Cardiac muscle cell (in vitro differentiated cells and primary cell): Measurements from ENCODE around the gene CENPF. TPM values are rescaled to one million over a fixed set of nuclear protein-coding genes. Genes with fewer than 3 reads are reported as not detected.
"Not testable (repeated sequence)": the region's sequence is repeated elsewhere in the genome, so short reads cannot be mapped to it uniquely, and the experiment has no call there.

ENCODE experiments used
- DNase-seq, 2 donors: peaks; one replicate each; pipeline versions ENCODE4 v3.0.0 to v3.0.0-alpha.2; 2010 to 2017; ENCODE audit warnings: low read depth in 1 of 2, low spot score in 1 of 2
- H3K27ac ChIP-seq: fragments of 200-600 bp; sonication (generic); 2 replicates; pipeline ENCODE4 v1.5.1; 2016
- H3K27me3 ChIP-seq: fragments of 200-600 bp; sonication (generic); 2 replicates; pipeline ENCODE4 v1.6.0; 2016; ENCODE audit warnings: control low read depth
- H3K36me3 ChIP-seq: fragments of 200-600 bp; sonication (generic); 2 replicates; pipeline ENCODE4 v1.5.1; 2016; ENCODE audit warnings: control low read depth
- H3K4me1 ChIP-seq: fragments of 200-600 bp; sonication (generic); 2 replicates; pipeline ENCODE4 v1.8.1; 2017; ENCODE audit warnings: low read depth, mild to moderate bottlenecking, mixed run types
- H3K4me3 ChIP-seq: fragments of 200-600 bp; sonication (generic); 2 replicates; pipeline ENCODE4 v1.5.1; 2016; ENCODE audit warnings: mild to moderate bottlenecking
- H3K9me3 ChIP-seq: fragments of 200-600 bp; sonication (generic); 2 replicates; pipeline ENCODE4 v1.5.1; 2017; ENCODE audit warnings: low read depth, mild to moderate bottlenecking, control low read depth
- CTCF ChIP-seq: IDR thresholded peaks from 2 replicates; pipeline ENCODE4 v1.5.1; 2012; ENCODE audit warnings: low read depth, mild to moderate bottlenecking, low read length
- polyA plus RNA-seq: library from polyadenylated mRNA; unstranded; fragments of >200 nt; fragmentation: Nextera tagmentation; extraction: Ambion mirVana; gene quantifications from 2 replicates; pipeline ENCODE4 v1.2.1, GENCODE V29; 2016
- total RNA-seq: library from RNA; depleted of rRNA; stranded (reverse); fragments of >200 nt; gene quantifications from 2 replicates; pipeline ENCODE4 v1.2.3, GENCODE V29; 2016

Gene CENPF
- total and polyA plus RNA-seq, 2 experiments from 2014 or later, result 9.7 to 79.7 TPM

- no peaks in the 10 kb centered on the region for H3K4me1 ChIP-seq
- H3K9me3 ChIP-seq, result peaks cover 3% of the 10 kb centered on the region
- no peak for TF ChIP-seq CTCF
- H3K27me3 ChIP-seq, result no peaks in the 10 kb centered on the region
- H3K4me3 ChIP-seq, result no peak overlapping the region
- no peak overlapping the region for H3K27ac ChIP-seq
- no peaks in the 10 kb centered on the region for H3K36me3 ChIP-seq
- DNase-seq, result no peak
These were observed 31.7 kb upstream of the CENPF start for GRCh38 chr1:214571281-214571680.

DNA sequence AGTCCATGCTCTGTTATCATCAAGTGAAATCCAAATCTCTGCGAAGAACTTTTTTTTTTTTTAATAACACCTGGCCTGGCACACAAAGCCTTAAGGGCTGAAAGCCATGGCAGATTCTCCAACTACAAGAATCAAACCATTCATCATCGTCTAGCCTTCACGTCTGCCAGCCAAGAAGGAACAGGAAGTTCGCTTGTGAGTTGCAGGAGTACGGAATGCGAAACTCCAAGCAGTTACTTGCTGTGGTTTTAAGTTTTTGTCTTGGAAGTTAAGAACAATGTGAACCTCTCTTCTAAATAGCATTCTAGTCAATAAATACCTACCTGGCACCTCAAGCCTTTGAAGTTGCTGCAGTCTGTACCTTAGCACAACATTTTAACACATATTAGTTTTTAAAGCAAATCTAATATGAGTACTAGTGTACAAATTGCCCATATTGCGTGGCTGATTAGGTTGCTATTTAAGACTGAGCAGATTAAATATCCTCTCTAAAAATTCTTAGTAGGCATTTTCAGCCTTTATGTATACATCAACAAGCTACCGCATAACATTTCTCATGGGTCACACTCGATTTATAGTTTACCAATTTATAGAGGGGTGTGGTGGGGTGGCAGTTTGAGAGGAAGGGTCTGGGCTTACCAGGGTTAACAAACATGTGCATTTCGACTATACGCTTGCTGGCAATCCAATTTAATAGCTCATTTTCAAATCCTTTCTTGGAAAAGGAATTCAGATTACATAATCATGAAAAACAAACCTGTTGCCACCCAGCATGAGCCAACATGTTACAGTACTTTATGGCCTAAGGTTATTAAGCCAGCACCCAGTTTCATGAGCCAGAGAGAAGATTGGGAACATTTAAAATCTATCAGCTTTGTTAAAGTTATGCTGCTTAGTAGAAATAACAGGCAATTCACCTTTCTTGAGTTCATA, 29.3 kb upstream of the CENPF start:
- H3K27me3 ChIP-seq, result no peaks in the 10 kb centered on the region
- H3K27ac ChIP-seq, result no peak overlapping the region
- H3K9me3 ChIP-seq, result peaks cover 7% of the 10 kb centered on the region
- TF ChIP-seq CTCF, result no peak
- peak in 1 of 2 donors; percentile 42 for DNase-seq
- H3K4me1 ChIP-seq, result no peaks in the 10 kb centered on the region
- H3K4me3 ChIP-seq, result no peak overlapping the region
- H3K36me3 ChIP-seq, result no peaks in the 10 kb centered on the region

- H3K36me3 ChIP-seq, result no peaks in the 10 kb centered on the region
- H3K9me3 ChIP-seq, result peaks cover 7% of the 10 kb centered on the region
- no peak for TF ChIP-seq CTCF
- H3K27me3 ChIP-seq, result no peaks in the 10 kb centered on the region
- no peaks in the 10 kb centered on the region for H3K4me1 ChIP-seq
- H3K4me3 ChIP-seq, result no peak overlapping the region
- H3K27ac ChIP-seq, result no peak overlapping the region
- no peak for DNase-seq
These were observed 28.2 kb upstream of the CENPF start for GRCh38 chr1:214574598-214575411.

- DNase-seq, H3K4me1 ChIP-seq, H3K27me3 ChIP-seq, H3K36me3 ChIP-seq, H3K4me3 ChIP-seq, H3K9me3 ChIP-seq, H3K27ac ChIP-seq: not testable (repeated sequence)
These were observed 26.9 kb upstream of the CENPF start for GRCh38 chr1:214576120-214576519.

- Histone ChIP-seq H3K4me1 (no peaks in the 10 kb centered on the region), H3K4me3 (no peak overlapping the region), H3K36me3 (no peaks in the 10 kb centered on the region), H3K9me3 (peaks cover 7% of the 10 kb centered on the region), H3K27ac (no peak overlapping the region), H3K27me3 (peaks cover 4% of the 10 kb centered on the region)
- TF ChIP-seq CTCF, result no peak
- DNase-seq, result no peak
These were observed 23.8 kb upstream of the CENPF start for GRCh38 chr1:214579183-214579582.

- Histone ChIP-seq H3K27ac (no peak overlapping the region), H3K27me3 (peaks cover 4% of the 10 kb centered on the region), H3K9me3 (no peaks in the 10 kb centered on the region), H3K4me1 (no peaks in the 10 kb centered on the region), H3K4me3 (no peak overlapping the region), H3K36me3 (no peaks in the 10 kb centered on the region)
- TF ChIP-seq CTCF, result no peak
- DNase-seq, result peak in 1 of 2 donors; percentile 60
These were observed 21.2 kb upstream of the CENPF start for GRCh38 chr1:214581785-214582184.
